Measurements from ENCODE around the gene B3GNT3. TPM values are rescaled to one million over a fixed set of nuclear protein-coding genes. Genes with fewer than 3 reads are reported as not detected.

Gene B3GNT3
- total RNA-seq, 1 donor from 2014 or later: 0.36 TPM

DNA sequence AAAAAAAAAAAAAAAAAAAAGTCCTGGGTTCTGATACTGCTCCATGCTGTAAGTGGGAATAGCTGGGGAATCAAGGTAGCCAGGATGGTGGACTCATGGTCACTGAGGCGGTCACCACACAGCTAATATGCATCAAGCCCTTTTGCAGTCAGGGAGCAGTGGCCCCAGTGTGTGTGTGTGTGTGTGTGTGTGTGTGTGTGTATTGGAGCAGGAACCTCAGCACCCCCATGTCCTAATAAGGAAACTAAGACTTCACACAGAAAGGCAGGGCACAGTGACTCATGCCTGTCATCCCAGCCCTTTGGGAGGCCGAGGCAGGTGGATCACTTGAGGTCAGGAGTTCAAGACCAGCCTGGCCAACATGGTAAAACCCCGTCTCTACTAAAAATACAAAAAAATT, 12.0 kb downstream of the B3GNT3 start:
- FAIRE-seq (no peak), DNase-seq (ENCODE audit: low read depth) (no peak)
- TF ChIP-seq CTCF (IDR thresholded peaks at IDR 0.05; ENCODE audit: insufficient read depth, low read depth, low read length) (no peak), EZH2 (IDR thresholded peaks at IDR 0.05; ENCODE audit: insufficient read depth, low read length) (no peak)
- Histone ChIP-seq H3K79me2 (ENCODE audit: insufficient read depth, low read length) (no peaks in the 10 kb centered on the region), H3K27ac (ENCODE audit: low read depth, low read length) (no peak overlapping the region), H3K4me3 (ENCODE audit: insufficient read depth, low read depth, low read length) (no peak overlapping the region), H2AFZ (ENCODE audit: low read depth, low read length) (no peak overlapping the region), H4K20me1 (ENCODE audit: insufficient read depth, low read length) (no peaks in the 10 kb centered on the region), H3K4me1 (ENCODE audit: insufficient read depth, low read length) (no peaks in the 10 kb centered on the region), H3K9me3 (ENCODE audit: insufficient read depth, low read depth, low read length) (no peaks in the 10 kb centered on the region), H3K27me3 (ENCODE audit: insufficient read depth, low read length) (no peaks in the 10 kb centered on the region), H3K9ac (ENCODE audit: low read length) (no peak overlapping the region), H3K4me2 (ENCODE audit: low read length) (no peak overlapping the region), H3K36me3 (ENCODE audit: insufficient read depth, low read length) (no peaks in the 10 kb centered on the region)
- Mint-ChIP-seq H3K4me1 (ENCODE audit: low read depth, unreplicated experiment) (no peaks in the 10 kb centered on the region), H3K36me3 (ENCODE audit: low read depth, unreplicated experiment) (no peaks in the 10 kb centered on the region), H3K27ac (ENCODE audit: unreplicated experiment) (no peak overlapping the region), H3K9me3 (ENCODE audit: unreplicated experiment) (no peaks in the 10 kb centered on the region), H3K4me3 (ENCODE audit: unreplicated experiment) (no peak overlapping the region), H3K27me3 (ENCODE audit: low read depth, unreplicated experiment) (peaks cover 29% of the 10 kb centered on the region)

DNA sequence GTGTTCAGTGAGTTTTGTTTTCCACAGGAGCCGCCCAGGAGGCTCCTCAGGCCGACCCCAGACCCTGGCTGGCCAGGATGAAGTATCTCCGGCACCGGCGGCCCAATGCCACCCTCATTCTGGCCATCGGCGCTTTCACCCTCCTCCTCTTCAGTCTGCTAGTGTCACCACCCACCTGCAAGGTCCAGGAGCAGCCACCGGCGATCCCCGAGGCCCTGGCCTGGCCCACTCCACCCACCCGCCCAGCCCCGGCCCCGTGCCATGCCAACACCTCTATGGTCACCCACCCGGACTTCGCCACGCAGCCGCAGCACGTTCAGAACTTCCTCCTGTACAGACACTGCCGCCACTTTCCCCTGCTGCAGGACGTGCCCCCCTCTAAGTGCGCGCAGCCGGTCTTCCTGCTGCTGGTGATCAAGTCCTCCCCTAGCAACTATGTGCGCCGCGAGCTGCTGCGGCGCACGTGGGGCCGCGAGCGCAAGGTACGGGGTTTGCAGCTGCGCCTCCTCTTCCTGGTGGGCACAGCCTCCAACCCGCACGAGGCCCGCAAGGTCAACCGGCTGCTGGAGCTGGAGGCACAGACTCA, 12.9 kb downstream of the B3GNT3 start:
- H3K9me3 Mint-ChIP-seq (ENCODE audit: unreplicated experiment): no peaks in the 10 kb centered on the region
- H3K4me1 Mint-ChIP-seq (ENCODE audit: low read depth, unreplicated experiment): no peaks in the 10 kb centered on the region
- Histone ChIP-seq H3K36me3 (ENCODE audit: insufficient read depth, low read length) (no peaks in the 10 kb centered on the region), H3K9ac (ENCODE audit: low read length) (no peak overlapping the region), H3K79me2 (ENCODE audit: insufficient read depth, low read length) (no peaks in the 10 kb centered on the region), H3K27me3 (ENCODE audit: insufficient read depth, low read length) (no peaks in the 10 kb centered on the region), H3K4me1 (ENCODE audit: insufficient read depth, low read length) (no peaks in the 10 kb centered on the region), H2AFZ (ENCODE audit: low read depth, low read length) (no peak overlapping the region), H3K27ac (ENCODE audit: low read depth, low read length) (no peak overlapping the region), H3K9me3 (ENCODE audit: insufficient read depth, low read depth, low read length) (no peaks in the 10 kb centered on the region), H3K4me3 (ENCODE audit: insufficient read depth, low read depth, low read length) (no peak overlapping the region), H3K4me2 (ENCODE audit: low read length) (no peak overlapping the region), H4K20me1 (ENCODE audit: insufficient read depth, low read length) (no peaks in the 10 kb centered on the region)
- no peak for FAIRE-seq
- no peak for DNase-seq (ENCODE audit: low read depth)
- no peak overlapping the region for H3K4me3 Mint-ChIP-seq (ENCODE audit: unreplicated experiment)
- H3K36me3 Mint-ChIP-seq (ENCODE audit: low read depth, unreplicated experiment): no peaks in the 10 kb centered on the region
- TF ChIP-seq EZH2 (IDR thresholded peaks at IDR 0.05; ENCODE audit: insufficient read depth, low read length) (no peak), CTCF (IDR thresholded peaks at IDR 0.05; ENCODE audit: insufficient read depth, low read depth, low read length) (no peak)
- peaks cover 30% of the 10 kb centered on the region for H3K27me3 Mint-ChIP-seq (ENCODE audit: low read depth, unreplicated experiment)
- H3K27ac Mint-ChIP-seq (ENCODE audit: unreplicated experiment): no peak overlapping the region

GRCh38 chr19:17811103-17811502, 16.2 kb downstream of the B3GNT3 start:
- TF ChIP-seq EZH2 (IDR thresholded peaks at IDR 0.05; ENCODE audit: insufficient read depth, low read length): no peak
- TF ChIP-seq CTCF (IDR thresholded peaks at IDR 0.05; ENCODE audit: insufficient read depth, low read depth, low read length): no peak
- Histone ChIP-seq H3K4me1 (ENCODE audit: insufficient read depth, low read length) (no peaks in the 10 kb centered on the region), H3K9me3 (ENCODE audit: insufficient read depth, low read depth, low read length) (no peaks in the 10 kb centered on the region), H3K36me3 (ENCODE audit: insufficient read depth, low read length) (no peaks in the 10 kb centered on the region), H3K27ac (ENCODE audit: low read depth, low read length) (no peak overlapping the region), H3K9ac (ENCODE audit: low read length) (no peak overlapping the region), H4K20me1 (ENCODE audit: insufficient read depth, low read length) (no peaks in the 10 kb centered on the region), H2AFZ (ENCODE audit: low read depth, low read length) (no peak overlapping the region), H3K79me2 (ENCODE audit: insufficient read depth, low read length) (no peaks in the 10 kb centered on the region), H3K4me2 (ENCODE audit: low read length) (no peak overlapping the region), H3K27me3 (ENCODE audit: insufficient read depth, low read length) (no peaks in the 10 kb centered on the region), H3K4me3 (ENCODE audit: insufficient read depth, low read depth, low read length) (no peak overlapping the region)
- Mint-ChIP-seq H3K4me3 (ENCODE audit: unreplicated experiment) (no peak overlapping the region), H3K9me3 (ENCODE audit: unreplicated experiment) (peaks cover under 1% of the 10 kb centered on the region), H3K4me1 (ENCODE audit: low read depth, unreplicated experiment) (no peaks in the 10 kb centered on the region), H3K27ac (ENCODE audit: unreplicated experiment) (no peak overlapping the region), H3K27me3 (ENCODE audit: low read depth, unreplicated experiment) (peaks cover 29% of the 10 kb centered on the region), H3K36me3 (ENCODE audit: low read depth, unreplicated experiment) (no peaks in the 10 kb centered on the region)
- DNase-seq (ENCODE audit: low read depth) (no peak), FAIRE-seq (no peak)

Data from astrocyte (in vitro differentiated cells and primary cell).